ENCODE measurements around the gene ZDHHC9.
"Not testable (repeated sequence)": the region's sequence is repeated elsewhere in the genome, so short reads cannot be mapped to it uniquely, and the experiment has no call there.

The ZDHHC9 gene

GRCh38 chrX:129843459-129844306, at the start of gene ZDHHC9:
Gene ZDHHC9 (minus strand): TSS chrX:129843886. CDS start chrX:129841945, 1,941 bp downstream.
- DNase-seq, result peak; percentile 94

DNA sequence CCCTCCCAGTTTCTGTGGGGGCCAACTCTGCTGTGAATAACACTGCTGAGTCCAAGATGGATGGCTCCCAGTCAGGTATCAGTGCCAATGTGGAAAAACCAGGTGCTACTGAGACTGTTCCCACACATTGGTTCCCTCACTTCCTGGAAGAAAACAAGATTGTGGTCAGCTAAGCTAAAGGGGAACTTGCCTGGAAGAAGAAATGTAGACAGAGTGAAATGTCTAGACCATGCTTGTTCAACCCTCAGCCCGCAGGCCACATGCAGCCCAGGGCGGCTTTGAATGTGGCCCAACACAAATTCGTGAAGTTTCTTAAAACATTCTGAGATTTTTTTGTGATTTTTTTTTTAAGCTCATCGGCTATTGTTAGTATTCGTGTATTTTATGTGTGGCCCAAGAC, 33.7 kb upstream of the ZDHHC9 start:
- DNase-seq, result peak; percentile 54

DNA sequence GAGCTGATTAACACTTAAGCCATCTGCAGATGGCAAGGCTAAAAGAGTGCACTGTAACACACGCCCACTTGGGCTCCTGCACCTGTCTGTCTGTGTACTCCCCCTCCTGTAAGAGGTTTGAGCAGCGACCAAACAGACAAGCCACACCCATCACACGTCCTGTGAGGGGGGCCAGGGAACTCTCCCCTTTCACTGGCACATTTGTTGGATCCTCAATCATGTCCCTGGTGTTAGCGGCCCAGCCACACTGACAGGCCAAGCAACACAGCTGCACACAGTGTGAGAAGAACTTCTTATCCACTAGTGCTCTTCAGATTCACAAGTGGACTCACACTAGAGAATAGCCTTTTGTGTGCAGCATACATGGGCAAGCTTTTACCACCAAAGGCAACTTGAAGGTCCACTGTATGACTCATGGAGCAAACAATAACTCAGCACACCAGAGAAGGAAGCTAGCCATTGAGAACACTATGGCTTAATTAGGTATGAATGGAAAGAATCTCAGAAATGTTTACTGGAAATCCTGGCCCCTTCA, 33.2 kb upstream of the ZDHHC9 start:
- peak; percentile 54 for DNase-seq

DNA sequence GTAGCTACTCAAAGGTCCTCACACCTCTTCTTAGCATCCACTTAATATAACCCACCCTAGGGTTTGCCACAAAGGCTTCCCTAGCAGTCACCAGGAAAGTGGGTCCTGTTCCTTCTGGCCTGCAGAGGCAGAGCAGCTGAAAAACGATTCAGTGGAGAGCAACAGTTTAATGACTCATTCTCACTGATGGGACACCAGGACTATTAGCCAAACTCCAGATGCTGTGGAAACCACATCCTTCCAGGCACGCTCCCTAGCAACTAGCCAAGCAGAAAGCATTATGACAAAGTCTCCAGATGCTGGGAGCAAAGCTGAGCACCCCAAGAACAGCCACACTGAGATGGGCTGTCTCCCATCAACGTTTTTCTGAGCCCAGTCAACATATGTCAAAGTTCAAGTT, 32.0 kb upstream of the ZDHHC9 start:
- DNase-seq, result peak; percentile 50

DNA sequence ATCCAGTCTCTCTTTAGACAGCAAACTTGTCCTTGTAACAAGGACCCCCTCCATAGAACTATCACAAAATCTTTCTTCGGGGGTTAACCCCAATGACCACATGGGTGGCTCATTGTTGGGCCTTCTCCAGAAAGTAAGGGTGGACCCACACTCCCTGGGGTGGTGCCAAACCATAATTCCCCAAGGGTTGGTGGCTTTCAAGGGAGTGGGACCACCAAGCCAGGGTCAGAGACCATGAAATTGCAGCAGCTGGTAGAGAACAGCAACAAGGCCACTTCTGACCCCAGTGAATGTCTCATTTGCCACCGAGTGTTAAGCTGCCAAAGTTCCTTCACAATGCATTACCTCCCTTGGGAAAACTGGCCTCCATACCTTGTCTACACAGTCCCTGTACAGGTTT, 28.8 kb upstream of the ZDHHC9 start:
- no peak for DNase-seq

DNA sequence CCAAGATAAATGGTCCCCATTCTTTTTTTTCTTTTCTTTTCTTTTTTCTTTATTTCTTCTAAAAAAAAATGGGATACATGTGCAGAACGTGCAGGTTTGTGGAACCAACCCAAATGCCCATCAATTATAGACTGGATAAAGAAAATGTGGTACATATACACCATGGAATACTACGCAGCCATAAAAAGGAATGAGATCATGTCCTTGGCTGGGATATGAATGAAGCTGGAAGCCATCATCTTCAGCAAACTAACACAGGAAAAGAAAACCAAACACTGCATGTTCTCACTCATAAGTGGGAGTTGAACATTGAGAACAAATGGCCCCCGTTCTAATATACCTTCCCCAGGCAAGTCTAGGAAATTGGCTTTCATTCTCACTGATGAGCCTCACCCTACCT, 22.6 kb upstream of the ZDHHC9 start:
- DNase-seq, result not testable (repeated sequence)

DNA sequence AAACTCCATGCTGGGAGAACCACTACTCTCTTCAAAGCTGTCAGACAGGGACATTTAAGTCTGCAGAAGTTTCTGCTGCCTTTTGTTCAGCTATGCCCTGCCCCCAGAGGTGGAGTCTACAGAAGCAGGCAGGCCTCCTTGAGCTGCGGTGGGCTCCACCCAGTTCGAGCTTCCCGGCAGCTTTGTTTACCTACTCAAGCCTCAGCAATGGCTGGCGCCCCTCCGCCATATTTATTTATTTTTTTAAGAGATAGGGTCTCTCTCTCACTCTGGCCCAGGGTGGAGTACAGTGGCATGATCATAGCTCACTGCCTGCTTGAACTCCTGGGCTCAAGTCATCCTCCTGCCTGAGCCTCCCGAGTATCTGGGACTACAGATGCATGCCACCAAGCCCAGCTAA, 15.4 kb upstream of the ZDHHC9 start:
- DNase-seq, result not testable (repeated sequence)

DNA sequence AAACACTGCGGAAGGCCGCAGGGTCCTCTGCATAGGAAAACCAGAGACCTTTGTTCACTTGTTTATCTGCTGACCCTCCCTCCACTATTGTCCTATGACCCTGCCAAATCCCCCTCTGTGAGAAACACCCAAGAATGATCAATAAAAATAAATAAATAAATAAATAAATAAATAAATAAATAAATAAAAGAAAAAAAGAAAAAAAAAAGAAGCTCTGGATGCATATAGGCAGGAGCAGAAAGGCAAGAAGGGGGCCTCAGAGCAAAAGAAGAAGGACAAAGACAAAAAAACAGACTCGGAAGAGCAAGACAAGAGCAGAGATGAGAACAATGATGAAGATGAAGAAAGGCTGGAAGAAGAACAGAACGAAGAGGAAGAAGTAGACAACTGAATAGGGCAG, 8.1 kb upstream of the ZDHHC9 start:
- DNase-seq, result not testable (repeated sequence)

- no peak for DNase-seq
These were observed 3.0 kb upstream of the ZDHHC9 start for GRCh38 chrX:129846716-129847115.

GRCh38 chrX:129845616-129846190, 2.0 kb upstream of the ZDHHC9 start:
- no peak for DNase-seq

DNA sequence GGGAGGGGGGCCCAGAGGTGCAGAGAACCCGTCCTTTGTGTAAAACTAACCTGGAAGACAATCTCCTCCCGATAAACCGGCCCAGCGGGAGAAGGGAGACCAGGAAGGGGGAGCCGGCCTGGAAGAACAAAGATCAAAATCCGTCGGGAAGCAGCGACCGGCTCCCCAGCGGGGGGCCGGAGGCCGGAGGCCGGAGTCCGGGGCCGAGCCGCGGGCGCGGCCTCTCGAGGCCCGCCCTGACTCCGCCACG, 552 bp downstream of the ZDHHC9 start:
- no peak for DNase-seq

- DNase-seq, result peak; percentile 54
These were observed 1.0 kb downstream of the ZDHHC9 start for GRCh38 chrX:129842510-129843208.

DNA sequence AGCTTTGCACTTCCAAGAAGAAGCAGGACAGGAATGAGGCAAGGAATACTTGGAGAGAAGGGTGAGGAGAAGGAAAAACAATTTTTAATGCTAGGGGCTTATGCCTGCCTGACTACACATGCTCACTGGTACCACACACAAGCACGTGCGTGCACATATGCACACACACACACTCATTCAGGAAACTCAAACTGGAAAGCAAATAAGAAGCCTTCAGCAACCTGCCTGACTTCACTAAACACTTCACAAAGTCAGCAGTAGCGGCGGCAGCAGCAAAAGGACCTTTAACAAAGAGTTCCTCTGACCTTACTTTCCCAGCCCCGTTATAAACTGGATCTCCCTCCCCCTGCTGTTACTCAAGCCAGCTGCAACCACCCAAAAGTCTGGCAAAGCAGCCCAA, 3.3 kb downstream of the ZDHHC9 start:
- no peak for DNase-seq

DNA sequence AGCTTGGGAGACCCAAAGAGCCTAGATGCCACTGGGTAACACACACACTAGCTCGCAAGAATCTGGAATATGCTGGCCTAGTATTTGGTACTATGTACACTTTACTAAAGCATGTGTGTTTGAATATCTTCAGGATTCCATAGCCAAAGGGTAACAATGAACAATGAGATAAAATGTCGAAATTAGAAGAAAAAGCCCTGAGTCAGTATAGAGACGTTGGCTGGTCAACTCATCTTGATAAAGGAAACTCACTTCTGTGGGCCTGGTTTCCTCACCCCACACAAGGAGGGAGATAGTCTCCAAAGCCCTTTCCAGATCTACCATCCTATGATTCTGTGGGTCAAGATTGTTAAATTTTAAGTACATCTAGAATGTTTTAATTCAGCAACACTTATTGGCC, 6.9 kb downstream of the ZDHHC9 start:
- DNase-seq, result no peak

DNA sequence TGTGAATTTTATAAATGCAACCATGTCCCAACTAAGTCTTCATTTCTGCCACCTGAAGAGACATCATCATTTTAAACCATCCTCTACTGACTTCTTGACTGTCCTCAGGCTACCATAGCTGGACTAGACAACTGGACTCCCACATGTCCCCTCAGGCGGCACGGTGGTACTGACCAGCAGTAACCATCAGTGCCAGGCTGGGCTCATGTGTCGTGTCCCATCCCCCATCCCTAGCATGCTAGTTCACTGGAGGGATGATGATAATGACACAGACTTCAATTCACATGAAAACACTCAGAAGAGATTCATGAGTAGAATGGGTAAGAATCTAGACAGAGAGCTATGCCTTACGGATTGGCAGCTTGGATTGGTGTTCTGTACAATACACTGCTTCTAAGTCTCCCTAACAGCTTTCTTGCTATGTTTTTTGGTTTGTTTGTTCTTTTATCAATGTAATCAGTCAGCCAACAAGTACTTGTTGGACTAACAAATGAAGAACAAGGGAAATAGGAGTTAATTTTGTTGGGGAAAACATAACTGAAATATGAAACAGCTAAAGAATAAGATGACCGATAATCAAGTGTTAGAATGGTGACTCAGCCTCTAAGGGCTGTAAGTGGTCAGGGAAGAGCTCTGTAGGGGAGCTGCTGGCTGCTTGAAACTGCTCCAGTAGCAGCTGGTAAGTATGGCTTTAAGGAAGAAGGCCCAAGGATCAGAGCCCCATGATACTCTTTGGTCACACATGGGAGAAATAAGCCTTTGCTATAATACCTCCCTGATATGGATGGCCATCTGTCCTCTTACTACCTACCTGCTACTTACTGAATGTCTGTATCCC, 10.3 kb downstream of the ZDHHC9 start:
- DNase-seq, result no peak

DNA sequence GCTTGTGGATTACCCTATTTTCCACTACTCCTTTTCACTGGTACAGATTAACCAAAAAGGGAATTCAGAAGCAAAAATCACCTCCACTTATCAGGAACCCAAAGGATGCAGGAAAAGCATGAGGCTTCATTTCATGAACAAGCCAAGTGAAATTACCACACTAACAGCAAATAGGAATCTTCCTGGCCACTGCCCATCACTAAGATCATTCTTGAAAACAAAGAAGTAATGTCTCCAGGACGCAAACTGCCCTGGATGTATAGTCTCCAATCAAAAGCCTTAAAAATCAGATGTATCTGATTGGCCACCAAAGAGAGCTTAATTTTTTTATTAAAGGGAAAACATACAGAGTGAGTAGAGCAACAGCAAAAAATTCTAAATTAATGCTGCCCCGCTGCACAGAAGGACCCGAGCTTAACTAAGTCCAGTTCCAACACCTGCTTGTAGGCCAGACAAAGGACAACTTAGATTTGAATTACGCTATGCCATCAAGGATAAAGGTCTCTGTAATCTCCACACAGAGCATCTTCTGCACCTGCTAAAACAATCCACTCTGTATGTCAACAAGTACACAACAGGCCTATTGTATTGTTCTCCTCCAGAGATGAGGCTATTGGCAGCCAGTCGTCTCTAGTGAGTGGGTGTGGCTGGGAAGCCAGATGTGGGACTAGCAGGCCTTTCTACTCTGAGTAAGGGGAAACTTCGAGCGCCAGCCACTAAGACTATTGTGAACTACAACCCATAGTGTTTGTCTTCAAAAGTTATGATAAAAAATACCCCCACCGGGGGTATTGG, 12.4 kb downstream of the ZDHHC9 start:
- no peak for DNase-seq

GRCh38 chrX:129830494-129830893, 13.2 kb downstream of the ZDHHC9 start:
- no peak for DNase-seq

- no peak for DNase-seq
These were observed 17.8 kb downstream of the ZDHHC9 start for GRCh38 chrX:129825746-129826505.

- DNase-seq, result no peak
These were observed 19.1 kb downstream of the ZDHHC9 start for GRCh38 chrX:129824620-129825019.

DNA sequence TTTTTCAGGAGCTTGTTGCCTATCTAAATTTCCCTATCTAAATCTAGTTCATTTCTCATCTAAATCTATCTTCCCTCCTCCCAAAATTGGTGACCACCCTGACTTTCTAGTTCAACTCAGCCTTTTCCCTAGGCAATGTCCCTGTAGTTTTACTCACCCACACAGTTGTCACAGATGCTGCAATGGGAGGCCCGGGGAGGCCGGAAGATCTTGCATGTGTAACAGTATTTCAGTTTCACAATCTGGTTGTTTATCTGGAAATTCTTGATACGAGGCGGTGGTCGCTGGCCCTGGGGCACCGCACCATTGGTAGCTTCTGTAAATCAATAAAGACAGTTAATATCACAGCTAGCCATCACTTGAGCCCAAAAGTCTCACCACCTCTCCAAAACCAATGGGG, 20.2 kb downstream of the ZDHHC9 start:
- DNase-seq, result no peak

GRCh38 chrX:129823115-129823514, 20.6 kb downstream of the ZDHHC9 start:
- no peak for DNase-seq
